Activated CD4-positive, alpha-beta T cell treated with anti-CD3 and anti-CD28 coated beads for 4 hours (primary cell): Measurements from ENCODE around the gene GBX1.

Experiments used
- DNase-seq, 2 donors: peaks; one replicate each; pipeline ENCODE4 v3.0.0-alpha.2; 2020

Gene GBX1

DNA sequence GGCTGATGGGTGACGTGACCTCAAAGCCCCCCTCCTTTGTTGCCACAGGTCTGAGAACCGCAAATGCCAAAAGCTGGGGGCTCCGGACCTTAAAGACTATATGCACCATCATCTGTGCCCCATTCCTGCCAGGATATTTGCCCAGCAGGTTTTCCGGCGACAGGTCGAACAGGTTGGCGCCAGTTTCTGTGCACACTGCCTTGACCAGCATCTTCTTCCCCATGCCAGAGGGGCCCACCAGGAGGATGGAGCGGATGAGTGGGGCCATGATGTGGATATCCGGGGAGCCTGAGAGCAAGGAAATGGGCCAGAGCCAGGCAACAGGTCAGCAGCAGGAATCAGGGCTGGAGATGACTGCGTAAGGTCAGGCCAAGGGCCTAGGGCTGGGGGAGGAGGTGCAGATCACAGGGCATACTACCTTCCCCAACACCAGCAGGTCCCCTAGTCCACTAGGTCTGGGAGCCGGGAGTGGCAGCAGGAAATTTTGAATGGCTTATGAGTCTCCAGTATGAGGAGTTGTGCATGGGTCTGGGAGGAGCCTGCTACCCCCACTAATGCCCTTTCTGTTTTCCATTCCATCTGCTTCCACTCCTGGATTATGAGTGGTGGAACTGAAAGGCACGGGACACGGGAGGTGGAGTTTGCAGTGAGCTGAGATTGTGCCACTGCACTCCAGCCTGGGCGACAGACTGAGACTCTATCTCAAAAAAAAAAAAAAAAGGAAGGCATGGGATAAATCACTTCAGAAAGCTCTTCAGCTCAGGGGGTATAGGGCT is 25.9 kb upstream of the GBX1 start:
- no peak for DNase-seq

DNA sequence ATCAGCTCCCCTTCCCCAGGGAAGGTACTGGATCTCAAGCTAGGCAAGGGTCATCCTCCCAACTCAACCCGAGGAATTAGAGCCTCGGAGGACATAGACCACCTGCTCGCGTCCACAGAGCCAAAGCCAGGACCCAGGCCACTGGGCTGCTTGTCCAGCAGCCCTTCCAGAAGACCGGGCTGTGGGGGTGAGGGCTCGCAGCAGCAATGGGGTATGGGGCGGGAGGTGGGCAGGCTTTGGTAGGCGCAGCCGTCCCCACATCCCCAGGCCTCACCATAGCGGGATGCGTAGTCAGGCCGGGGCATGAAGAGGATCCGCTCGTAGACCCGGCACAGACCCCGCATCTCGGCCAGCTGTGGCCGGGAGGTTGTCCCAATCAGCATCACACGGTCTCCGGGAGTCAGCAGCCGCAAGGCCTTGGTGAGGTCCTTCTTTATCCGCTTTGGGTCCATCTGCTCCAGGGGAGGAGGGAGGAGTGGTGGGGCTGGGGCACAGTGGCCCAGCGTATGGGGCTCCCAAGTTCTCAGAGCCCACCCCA is 24.6 kb upstream of the GBX1 start:
- DNase-seq = no peak

DNA sequence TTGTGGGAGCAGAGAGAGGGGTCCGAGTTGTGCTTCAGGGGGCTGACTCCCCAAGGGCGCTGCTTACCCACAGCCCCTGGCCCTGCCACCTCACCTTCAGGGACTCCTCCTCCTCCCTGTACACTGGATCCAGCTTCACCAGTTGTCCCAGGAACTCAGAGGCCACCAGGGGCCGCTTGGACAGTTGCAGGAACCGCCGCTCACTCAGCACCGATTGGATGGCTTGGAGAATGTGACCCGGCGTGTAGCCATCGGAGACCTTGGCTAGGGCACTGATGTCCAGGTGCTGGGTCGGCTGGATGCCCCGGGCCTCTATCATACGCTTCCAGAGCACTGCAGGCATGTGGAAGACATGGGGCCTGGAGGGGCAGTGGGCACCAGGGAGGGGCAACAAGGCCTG is 24.1 kb upstream of the GBX1 start:
- DNase-seq = no peak

DNA sequence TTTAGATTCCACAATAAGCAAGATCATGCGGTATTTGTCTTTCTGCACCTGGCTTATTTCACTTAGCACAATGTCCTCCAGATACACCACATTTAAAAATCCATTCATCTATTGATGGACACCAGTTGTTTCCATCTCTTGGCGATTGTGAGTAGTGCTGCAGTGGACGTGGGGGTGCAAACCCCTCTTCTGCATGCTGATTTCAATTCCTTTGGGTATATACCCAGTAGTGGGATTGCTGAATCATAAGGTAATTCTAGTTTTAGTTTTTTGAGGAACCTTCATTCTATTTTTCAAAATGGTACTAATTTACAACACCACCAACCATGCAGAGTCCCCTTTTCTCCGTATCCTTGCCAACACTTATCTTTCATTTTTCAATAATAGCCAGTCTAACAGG is 21.5 kb upstream of the GBX1 start:
- DNase-seq = no peak

DNA sequence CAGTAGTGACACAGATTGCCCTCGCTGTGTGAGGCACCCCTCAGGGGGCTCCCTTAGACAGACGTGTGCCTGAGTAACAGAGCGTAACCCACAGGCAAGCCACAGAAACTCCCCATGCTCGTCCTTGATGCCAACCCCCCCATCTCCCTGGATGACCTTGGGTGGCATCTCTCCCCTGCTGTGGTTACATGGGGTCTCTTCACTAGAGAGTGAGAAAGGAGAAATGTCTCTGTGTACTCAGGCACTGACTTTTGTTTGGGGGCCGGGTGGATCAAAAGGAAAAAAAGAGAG is 20.7 kb upstream of the GBX1 start:
- no peak for DNase-seq

DNA sequence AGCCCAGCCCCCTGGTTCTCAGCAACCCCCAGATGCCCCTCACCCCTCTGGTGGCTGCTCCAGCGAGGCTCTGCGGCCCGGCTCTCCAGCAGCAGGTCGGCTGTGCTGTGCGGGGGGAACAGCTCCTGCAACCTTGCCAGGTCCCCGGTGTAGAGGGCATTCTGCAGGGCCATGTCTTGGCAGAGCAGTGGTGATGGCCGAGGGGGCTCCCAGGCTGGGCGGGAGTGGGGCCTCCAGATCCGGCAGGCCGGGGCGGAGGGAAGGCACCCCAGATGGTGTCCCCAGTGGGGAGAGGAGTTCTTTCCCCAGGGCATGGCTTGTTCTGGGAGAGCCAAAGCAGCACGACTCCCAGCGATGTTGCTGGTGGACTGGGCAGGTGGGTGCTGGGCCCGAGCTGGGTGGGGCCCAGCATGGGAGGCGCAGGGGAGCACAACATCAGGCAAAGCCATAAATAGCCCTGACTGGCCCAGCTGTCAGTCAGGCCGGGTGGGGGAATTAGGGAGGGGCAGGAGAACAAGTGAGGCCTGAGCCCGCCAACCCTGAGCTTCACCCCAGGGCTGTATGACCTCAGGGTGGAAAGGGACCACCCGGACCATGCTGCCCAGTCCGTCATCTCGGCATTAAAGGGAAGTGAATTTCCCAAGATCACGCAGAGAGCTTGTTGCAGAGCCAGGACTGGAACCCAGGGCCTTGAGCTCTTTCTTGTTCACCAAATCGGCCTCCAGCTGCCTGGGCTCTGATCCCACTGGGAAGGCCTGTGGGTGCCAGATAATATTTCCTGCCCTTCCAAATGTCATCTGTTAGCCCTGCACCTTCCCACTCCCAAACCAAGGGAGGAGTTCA is 20.1 kb upstream of the GBX1 start:
- no peak for DNase-seq

DNA sequence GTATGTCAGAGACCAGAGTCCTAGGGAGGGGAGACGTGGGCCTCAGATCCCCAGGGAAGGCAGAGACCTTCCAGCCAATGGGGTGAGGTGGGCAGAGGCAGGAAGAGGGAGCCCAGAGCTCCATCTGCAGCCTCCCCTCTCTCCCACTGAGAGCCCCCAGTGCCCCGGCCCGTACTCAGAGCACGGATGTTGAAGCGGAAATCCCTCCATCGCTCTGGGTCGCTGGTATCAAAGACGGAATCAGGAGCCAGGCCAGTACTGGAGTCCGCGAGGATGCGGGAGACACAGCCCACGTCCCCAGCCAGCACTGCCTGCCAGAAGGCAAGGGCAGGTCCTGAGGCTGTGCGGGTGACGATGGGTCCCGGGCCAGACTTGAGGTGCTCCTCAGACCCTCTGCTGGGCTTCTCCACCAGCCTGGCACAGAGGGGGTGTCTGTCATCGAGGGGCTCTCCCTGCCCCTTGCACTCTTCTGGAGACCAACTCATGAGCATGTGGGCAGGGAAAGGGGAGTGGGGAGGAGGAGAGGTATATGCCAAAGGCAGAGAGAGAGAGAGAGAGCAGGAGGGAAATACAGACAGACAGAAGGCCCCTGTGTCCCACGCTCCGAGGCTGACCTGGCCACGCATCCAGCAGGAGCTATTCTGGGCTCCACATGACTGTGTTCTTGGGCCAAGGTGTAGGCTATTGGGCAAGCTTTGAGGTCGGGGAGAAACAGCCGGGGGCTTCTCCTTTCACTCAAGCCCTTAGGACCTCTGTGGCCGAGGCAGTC is 19.3 kb upstream of the GBX1 start, which contains the start of gene ASB10:
TSS of gene ASB10 (minus strand) at position 611 of the 769 bp plus-strand sequence. CDS start at position 491, 120 bp downstream.
- no peak for DNase-seq

DNA sequence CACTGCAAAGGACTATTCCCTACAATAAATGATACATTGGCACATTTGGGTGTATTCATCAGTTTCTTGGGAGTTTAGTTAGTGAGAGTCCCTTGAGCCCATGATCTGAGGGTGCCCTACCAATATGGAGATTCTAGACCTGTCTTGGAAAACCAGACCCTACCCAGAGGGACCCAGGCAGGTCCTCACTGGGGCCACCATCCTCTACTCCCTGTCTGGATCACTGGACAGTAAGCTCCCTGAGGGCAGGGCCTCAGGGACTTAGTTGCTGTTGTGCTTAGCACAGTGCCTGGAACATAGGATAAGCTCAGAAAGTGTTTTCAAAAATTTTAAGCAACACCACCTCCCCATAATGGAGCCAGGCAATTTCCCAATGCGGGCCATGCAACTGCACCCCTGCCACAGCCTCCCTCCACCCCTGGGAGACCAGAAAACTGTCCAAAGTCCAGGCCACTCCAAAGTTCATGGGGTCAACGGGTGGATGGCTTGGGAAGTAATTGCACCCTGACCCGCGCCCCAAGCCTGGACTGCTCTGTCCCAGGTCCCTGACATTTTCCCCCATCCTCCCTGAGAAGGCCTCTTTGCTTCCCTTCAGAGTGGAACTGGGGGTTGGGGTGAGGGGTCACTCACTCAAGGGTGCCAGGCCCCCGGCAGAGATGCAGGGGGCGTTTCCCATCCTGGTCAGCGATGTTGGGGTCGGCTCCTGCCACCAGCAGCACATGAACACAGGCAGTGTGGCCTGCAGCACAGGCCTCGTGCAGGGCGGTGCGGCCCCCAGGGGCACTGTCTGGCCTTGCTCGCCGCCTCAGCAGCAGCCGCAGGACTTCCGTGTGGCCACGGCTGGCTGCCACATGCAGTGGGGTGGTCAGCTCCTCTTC is 18.5 kb upstream of the GBX1 start:
- no peak for DNase-seq

DNA sequence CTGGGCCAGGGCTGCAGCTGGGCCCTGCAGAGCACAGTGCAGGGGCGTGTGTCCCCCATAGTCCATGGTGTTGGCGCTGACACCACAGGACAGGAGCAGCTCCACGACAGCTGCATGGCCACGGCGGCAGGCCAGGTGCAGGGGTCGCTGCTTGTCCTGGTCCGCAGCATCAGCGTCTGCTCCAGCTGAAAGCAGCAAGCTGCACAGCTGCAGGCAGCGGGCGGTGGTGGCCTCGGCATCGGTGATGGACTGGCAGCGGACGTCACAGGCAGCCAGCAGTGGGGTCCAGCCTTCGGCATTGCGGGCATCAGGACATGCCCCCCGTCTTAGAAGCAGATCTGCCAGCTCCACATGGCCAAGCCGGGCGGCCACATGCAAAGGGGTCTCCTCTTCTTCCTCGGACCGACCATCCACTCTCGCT is 13.5 kb upstream of the GBX1 start:
- DNase-seq = no peak

DNA sequence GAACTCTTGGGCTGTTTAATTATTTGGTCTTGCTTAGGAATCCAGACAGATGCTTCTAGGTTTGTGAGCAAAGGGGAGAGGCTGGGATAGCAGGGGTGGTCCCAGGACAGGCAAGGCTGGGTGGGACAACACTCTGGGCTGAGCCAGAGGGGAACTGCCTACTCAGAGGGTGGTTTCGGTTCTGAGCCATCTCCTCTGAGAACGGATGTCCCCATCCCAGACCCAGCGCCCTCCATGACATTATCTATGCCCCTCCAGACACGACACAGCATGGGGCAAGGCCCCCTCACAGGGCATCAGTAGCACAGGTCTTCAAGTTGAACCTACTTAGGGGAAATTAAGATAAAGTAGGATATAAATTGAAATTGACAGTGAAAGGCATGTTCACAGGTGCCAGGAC is 12.5 kb upstream of the GBX1 start:
- DNase-seq = no peak

DNA sequence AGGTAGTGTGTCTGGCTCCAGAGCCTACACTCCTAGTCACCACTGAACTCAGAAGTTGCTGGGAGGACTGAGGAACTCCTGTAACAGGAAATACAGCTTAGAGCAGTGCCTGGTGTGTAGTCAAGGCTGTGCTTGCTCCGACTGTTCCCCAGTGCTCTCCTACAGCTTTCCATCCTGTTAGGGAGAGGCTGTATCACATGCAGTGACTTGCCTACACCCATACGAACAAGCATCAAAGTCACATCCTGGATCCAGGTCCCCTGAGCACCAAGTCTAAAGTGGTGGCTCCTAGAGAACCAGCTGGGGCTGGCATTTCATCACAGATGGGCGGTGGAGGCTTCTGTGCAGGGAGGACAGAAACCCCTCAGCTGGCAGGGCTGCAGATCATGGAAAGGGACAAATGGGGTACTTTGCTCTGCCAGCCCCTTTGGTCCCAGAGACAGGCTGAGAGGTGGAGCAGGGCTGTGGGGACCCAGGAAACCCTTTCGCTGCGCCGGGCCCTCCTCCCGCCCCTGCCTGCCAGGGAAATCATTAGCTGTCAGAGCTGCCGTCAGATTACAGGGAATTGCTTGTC is 11.9 kb upstream of the GBX1 start:
- DNase-seq = no peak

DNA sequence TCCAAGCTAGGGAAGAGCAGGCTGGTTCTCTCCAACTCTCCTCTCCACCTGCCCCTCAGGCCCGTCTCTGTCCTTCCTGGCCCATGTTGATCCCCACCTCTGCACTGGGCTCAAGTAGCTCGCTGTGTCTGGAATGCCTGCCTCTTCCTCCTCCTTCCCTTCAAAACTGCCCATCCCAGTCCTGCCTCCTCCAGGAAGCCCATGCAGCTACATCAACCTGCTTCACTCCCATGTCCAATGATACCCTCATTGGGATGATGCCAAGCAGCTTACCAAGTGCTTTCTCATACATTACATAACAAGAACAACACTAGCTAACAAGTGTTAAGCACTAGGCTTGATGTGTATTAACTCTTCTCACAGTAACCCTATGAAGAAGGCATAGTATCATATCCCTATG is 11.3 kb upstream of the GBX1 start:
- no peak for DNase-seq

DNA sequence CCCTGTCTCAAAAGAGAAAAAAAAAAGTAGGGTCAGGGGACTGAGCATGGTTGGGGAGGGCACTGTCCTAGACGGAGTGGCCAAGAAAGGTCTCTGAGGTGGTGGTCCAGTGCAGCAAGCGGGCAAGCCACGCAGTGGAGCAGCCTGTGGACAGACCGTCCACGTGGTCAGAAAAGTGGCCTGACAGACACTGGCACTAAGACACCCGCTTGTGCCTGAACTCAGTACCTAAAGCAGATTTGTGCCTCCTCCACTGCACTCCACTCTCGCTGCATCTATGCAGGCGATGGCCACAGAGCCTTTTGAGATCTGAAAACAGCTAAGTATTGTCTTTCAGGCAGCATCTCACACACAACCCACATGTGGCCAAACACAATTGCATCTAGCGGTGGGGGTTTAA is 10.7 kb upstream of the GBX1 start:
- DNase-seq = no peak

DNA sequence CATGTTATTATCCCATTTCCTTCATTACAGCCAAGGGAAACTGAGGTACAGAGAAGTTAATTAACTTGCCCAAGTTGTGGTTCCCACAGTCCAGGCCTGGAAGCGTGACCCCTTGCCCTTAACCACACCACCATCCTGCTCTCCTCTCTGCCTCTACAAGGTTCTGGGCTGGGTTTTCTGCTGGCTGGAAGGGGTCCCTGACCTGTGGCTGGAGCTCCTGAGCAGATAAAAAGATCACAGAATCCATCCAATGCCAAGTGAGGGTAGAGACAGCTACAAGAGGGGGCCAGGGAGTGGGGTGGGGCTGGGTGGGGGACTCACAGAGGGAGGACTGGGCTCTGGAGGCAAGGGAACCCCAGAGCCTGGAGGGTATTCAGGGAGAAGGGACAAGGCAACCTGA is 9.8 kb upstream of the GBX1 start:
- DNase-seq = no peak

DNA sequence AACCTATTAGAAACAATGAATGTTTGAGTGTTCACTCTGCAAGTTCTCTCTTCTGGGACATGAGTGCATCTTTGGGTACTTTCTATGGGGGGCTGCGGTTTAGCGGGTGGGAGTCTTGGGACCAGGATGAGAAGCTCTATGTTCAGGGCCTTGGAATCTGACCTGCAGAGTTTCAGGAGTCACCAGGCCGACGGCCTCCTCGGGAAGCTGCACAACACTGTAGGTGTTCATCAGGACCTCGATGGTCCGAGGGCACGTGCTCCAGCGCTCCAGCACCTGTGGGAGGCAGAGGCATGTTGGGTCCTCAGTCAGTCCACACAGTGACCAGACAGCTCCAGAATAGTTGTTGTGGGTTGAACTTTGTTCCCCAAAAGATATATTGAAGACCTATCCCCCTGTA is 8.9 kb upstream of the GBX1 start:
- DNase-seq = no peak

DNA sequence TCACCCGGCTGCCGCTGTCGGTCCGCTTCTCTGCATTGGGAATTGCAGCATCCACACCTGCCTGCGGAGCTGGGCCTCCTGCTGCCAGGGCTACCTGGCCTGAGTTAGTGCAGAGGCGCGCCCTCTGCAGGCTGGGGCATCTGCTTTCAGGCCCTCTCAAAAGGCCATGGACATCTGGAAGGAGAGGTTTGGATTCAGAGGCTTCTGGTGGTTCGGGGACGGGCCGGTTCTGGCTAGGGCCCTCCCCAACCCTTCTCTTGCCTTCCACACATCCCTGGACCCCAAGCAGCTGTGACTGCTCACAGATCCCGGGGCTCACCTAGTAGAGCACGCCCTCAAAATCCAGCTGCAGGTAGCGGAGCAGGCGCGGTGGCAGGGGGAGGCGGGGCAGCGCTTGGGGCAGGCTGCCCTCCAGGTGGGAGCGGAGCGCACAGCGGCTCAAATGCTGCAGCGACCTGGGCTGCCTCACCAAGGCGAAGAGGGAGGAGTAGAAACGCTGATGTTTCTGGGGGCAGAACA is 8.4 kb upstream of the GBX1 start:
- no peak for DNase-seq

DNA sequence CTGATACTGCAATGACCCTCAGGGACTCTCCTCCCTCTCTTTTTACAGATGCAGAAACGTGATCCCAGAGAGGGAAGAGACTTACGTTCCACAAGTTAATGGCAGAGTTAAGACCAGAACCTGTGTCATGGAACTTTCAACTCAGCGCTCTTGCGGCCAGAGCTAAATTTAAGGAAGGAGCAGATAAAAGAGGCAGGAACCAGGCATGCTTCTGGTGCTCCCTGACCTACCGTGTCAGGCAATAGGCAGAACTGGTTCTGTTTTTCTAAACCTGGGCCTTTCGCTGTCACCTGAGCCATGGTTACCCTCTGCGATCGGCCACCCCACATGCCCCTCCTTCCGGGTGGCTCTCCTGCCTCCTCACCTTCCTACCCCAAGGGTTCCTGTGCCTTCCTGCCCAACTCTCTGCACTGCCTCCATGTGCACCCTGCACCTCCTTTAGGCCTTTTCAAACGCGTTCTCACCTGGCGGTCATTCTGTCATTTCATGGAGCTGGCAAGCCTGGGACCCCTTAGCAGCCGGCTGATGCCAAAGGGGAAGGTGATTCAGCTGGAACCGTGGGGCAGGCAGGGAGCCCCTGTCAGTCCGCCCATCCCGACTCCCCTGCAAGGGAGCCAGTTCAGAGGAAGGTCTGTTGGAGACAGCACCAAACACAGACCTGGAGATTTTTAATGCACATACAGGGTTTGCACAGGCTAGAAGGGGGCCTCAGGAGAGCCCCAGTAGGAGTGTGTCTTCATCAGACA is 7.7 kb upstream of the GBX1 start:
- DNase-seq = no peak

DNA sequence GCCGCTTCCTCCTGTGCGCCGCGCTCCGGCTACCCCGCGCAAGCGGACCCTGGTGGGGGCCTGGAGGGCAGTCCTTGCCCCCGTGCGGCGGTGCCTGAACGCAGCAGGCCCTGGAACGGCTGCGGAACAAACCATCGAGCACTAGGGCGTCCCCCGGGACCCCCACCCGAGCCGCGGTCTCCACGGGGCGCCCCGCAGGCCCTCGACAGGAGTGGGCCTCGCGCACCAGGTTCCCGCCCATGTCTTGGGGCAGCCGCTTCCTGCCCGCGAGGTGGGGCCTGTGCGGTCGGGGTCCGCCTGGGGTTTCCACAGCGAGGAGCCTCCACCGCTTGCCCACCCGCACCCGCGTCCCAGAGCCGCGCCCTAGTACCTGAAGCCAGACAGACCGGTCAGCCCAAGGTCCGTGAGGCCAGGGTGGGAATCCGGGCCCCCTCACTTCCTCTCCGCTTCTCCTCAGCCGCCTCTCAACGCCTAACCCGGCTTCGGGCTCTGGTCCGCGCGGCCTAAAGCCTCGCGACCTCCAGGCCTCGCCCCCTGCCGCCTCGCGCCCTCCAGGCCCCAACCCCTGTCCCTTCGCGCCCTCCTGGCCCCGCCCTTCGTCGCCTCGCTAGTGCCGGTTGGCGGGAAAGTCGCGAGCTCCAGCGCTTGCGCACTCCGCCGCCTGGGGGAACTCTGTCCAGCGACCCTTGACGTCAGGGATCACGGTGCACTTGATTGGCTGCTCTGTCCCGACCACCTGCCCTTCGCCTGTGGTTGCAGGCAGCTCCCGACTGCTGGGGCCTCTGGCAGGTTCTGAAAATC is 7.0 kb upstream of the GBX1 start:
- peak in 1 of 2 donors; percentile 18 for DNase-seq

DNA sequence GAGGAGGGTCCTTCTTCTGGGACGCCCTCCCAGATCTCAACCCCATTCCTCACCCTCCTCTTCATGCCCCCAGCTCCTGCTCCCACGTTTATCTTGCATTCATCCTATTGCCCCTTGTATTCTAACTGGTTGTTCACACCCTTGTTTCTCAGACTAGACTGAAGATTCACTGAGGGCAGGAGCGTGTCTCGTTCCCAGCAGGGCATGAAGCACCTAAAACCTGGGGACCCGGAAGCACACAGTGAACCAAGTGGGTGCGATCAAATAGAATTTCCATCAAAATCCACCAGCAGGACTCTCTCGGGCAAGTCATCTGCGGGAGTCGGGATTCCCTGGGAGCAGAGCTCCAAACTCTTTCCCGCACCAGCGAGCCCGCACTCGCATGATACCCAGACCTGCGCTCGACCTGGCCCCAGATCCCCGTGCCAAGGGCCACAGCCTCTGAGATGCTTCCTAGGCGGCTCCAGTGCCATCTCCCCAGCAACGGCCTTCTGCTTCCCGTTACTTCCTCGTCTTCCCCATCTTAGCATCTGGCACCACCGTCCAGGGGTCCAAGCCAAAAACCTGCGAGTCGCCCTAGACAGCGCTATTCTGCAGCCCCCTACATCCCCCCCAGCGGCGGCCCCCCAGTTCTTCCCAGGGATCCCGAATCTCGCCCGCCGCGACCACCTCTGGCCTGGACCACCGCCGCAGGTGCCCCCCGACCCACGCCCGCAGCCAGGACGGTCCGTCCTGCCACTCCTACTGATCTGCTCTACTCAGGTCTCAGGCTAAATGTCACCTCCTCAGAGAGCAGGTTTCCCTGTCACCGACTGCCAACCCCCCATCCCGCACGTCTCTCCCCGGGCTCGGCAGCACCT is 6.1 kb upstream of the GBX1 start:
- no peak for DNase-seq
